Measurements from ENCODE around the gene PAQR6.

Gene PAQR6

DNA sequence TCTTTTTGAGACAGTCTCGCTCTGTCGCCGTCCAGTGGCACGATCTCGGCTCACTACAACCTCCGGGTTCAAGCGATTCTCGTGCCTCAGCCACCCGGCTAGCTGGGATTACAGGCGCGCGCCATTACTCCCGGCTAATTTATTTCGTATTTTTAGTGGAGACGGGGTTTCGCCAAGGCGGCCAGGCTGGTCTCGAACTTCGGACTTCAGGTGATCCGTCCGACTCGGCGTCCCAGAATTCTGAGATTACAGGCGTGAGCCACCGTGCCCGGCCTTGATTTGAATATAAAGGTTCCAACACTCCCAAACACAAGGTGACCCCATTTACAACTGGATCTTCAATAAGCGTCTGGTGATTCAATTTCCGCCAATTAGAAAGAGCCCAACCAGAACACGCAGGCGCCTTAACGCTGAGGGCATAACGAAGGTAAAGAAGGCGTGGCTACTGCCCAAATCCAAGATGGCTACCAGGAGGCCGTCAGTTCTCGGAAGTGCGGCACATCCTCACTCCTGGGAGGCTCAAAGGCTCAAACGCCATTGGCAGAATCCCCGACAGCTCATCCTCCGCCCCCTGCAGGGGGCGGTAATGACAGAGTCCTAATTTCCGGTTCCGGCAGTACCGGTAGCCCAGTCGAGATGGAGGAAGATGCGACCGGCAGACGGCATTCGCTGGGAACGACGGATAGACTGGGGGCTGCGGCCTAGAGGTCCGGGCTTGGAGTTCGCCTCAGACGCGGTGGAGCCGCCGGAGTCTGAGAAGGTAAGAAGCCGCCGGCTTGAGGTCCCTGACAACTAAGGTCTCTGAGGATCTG lies 54.2 kb downstream of the PAQR6 start, which contains the start of gene SLC25A44:
Gene SLC25A44 (plus strand): TSS at position 617 of the 812 bp plus-strand sequence. CDS start 5,744 bp downstream, outside the sequence.
- DNase-seq: peak; percentile 99 to 100
